A204.1 (cell line): ENCODE measurements around the gene SESN3.
"Not testable (repeated sequence)": the region's sequence is repeated elsewhere in the genome, so short reads cannot be mapped to it uniquely, and the experiment has no call there.

Experiments used
- FAIRE-seq: peaks from 2 replicates; lab custom pipeline; 2012; peaks lifted over from hg19 to GRCh38; lab: Jason Lieb, UNC

Gene SESN3

GRCh38 chr11:95219599-95219998 lies 11.4 kb downstream of the SESN3 start:
- no peak for FAIRE-seq

GRCh38 chr11:95218149-95218548 lies 12.9 kb downstream of the SESN3 start:
- FAIRE-seq, result no peak

- no peak for FAIRE-seq
Observed at GRCh38 chr11:95212609-95213008, 18.4 kb downstream of the SESN3 start.

GRCh38 chr11:95209535-95209934 lies 21.5 kb downstream of the SESN3 start:
- FAIRE-seq, result not testable (repeated sequence)

GRCh38 chr11:95200781-95201457 lies 30.1 kb downstream of the SESN3 start:
- FAIRE-seq, result no peak

GRCh38 chr11:95195831-95196230 lies 35.2 kb downstream of the SESN3 start:
- FAIRE-seq, result no peak

- FAIRE-seq, result no peak
Observed at GRCh38 chr11:95193541-95193940, 37.5 kb downstream of the SESN3 start.

GRCh38 chr11:95192717-95193116 lies 38.3 kb downstream of the SESN3 start:
- no peak for FAIRE-seq

GRCh38 chr11:95187723-95188122 lies 43.3 kb downstream of the SESN3 start:
- FAIRE-seq, result no peak

GRCh38 chr11:95182397-95182796 lies 48.6 kb downstream of the SESN3 start:
- no peak for FAIRE-seq

- no peak for FAIRE-seq
Observed at GRCh38 chr11:95175818-95176380, 55.1 kb downstream of the SESN3 start.

- FAIRE-seq, result no peak
Observed at GRCh38 chr11:95170294-95170693, 60.7 kb downstream of the SESN3 start.

- no peak for FAIRE-seq
Observed at GRCh38 chr11:95166781-95167180, 64.2 kb downstream of the SESN3 start.

- FAIRE-seq, result no peak
Observed at GRCh38 chr11:95165638-95166037, 65.4 kb downstream of the SESN3 start.

GRCh38 chr11:95163106-95163505 lies 67.9 kb downstream of the SESN3 start:
- no peak for FAIRE-seq

- FAIRE-seq, result no peak
Observed at GRCh38 chr11:95161248-95161647, 69.8 kb downstream of the SESN3 start.

GRCh38 chr11:95157824-95158223 lies 73.2 kb downstream of the SESN3 start:
- no peak for FAIRE-seq

GRCh38 chr11:95156916-95157541 lies 74.0 kb downstream of the SESN3 start:
- no peak for FAIRE-seq

GRCh38 chr11:95156133-95156721 lies 74.8 kb downstream of the SESN3 start:
- FAIRE-seq, result no peak

- FAIRE-seq, result no peak
Observed at GRCh38 chr11:95155385-95155784, 75.6 kb downstream of the SESN3 start.

- FAIRE-seq, result no peak
Observed at GRCh38 chr11:95154514-95154913, 76.5 kb downstream of the SESN3 start.

GRCh38 chr11:95153857-95154246 lies 77.2 kb downstream of the SESN3 start:
- no peak for FAIRE-seq
